ENCODE measurements around the gene OSBP2.

OSBP2 gene

DNA sequence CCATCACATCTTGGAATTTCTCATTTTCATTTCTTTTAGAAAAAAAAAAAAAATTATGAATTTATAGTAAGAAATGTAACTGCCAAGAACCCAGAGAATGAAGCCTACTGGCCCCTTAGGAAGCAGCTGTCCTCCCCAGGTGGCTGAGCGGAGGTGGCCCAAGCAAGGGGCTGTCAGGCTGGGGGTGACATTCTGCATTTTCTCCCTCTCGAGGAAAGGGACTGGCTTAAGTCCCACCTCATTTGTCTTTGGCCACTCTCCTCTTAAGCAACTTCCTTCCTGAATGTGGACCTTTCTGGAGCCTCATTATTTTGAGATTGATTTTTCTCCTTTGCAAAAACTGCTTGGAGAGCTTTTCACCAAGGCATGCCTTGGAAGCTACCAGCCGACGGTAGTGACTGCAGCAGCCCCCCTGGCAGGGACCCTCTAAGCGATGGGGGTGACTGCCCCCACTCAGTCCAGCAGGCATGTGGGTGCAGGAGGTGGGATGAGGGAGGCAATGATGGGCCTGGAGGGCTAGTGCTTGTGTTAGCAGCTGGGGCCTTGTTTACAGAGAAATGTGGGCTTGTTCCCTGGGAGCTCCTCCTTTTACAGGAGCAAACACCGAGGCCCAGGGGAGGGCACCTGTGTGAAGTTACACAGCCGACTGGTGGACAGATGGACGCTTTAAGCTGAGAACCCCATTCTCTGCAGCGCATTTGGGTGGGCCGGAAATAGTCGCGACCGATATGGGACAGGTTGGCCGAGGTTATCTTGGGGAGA, 162.2 kb downstream of the OSBP2 start:
- no peak for DNase-seq

DNA sequence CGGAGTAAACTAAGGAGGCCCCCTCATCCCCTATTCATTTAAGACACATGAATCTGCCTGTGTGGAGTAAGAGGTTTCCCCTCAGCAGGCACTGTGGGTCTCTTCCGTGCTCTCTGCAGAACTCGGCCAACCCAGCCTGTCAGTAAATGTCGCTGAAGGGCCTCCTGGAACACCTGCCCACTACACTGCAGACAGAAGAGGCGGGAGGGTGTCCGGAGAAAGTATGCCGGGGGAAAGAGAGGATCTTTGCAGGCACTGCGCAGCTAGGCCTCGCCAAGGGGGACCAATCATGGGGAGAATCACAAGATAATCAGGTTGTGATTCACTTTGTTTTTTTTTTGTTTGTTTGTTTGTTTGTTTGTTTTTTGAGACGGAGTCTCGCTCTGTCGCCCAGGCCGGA, 163.1 kb downstream of the OSBP2 start:
- no peak for DNase-seq

DNA sequence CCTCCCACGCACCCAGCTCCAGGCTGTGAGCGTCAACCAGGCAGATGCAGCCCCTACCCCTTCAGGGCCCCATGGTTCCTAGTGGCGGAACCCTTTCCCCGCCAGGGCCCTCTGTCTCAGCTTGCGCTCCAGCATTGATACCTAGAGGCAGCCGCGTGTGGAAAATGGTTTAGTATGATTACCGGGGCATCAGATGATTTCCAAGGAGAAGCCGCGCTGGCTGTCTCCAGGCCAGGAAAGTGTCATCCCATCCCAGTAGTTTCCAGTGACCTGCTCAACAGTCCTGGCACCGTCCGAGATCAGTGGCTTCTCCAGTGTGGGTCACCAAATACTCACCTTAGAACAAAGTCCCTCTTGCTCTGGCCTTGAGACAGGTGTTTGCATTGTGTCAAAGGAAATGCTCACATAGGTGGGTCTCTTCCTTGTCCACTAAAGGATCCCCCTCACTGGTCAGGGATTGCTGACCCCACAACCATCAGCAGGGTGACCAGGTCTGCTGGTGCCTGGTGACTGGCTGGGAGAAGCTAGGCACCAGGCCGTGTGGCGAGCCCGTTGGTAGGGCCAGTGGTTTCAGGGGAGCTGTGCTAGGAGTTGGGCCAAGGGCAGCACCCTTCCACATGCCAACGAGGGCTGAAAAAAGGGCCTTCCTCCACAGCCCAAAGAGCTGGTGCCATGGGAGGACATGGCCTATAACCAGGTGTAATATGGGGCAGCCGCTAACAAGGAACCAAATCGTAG, 164.5 kb downstream of the OSBP2 start:
- no peak for DNase-seq

DNA sequence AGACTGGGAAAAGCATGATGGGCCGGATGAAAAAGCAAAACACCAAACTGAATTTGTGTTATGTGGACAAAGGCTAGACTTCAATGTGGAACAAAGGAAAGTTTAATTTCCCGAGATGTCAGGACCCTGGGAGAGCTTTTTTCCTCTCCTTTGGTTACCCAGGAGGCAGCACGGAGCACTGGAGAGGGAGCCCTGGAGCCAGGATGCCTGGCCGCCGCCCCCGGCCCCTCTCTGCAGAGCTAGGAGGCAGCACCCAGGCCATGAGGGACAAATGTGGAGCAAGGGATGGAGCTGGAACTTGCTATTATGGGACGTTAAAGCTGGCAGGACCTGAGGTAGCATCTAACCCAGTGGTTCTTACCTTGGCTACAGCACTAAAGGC, 165.0 kb downstream of the OSBP2 start:
- no peak for DNase-seq

DNA sequence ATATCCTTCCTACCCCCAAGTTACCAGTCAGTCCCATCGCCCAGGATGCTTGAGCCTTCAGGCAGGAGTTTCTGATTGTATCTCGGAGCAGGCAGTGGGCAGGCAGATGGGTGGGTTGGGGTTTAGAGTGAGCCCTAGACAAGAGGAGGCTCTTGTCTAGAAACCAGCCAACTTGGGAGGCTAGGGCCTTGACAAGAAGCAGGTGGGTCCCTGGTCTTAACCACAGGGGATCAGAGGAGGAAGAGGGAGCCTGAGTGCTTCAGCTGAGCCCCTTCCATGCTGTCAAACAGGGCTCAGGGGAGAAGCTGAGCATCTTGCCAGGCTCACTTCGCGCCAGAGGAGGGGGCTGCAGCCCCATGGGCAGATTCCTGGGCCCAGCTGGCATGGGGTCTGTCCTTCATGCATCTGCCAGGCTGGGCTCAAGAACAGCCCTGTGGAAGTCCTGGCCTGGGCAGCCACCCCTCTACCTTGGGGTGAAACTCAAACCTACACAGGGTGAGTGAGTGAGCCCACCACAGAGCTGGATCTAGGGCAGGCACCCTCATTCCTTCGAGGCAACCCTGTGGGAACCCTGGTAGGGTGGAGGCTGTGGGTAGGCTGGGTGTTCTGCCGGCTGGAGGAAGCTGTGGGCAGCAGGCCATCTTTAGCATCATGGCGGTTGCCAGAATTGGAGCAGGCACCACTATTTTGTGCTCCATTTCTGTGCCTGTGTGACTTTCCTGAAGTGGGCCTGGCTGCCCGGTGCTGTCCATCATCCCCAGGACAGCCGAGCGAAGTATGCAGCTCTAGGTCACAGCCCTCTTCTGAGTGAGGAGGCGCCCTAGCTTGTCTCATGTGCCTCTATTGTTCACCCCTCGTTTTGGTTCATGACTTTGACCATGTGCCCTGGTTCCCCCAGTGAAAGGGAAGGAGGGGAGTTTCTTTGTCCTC, 165.8 kb downstream of the OSBP2 start:
- no peak for DNase-seq

DNA sequence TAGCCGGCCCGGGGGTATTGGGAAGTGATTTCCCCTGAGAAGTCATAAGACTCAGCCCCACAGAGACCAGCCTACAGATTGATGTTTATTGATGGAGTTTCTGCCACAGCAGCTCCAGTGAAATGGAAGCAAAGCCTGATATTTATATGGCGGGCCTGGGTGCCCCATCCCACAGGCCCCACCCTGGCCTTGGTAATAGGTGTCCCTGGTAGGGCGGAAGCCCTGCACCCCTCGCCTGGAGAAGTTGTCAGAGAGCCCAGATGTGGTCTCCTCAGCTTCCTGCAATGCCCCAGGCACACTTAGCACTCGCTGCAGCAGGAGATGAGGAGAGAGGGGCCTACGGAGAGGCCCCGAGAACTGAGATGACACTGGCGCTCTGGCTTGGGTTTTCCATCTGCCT, 166.5 kb downstream of the OSBP2 start:
- no peak for DNase-seq

DNA sequence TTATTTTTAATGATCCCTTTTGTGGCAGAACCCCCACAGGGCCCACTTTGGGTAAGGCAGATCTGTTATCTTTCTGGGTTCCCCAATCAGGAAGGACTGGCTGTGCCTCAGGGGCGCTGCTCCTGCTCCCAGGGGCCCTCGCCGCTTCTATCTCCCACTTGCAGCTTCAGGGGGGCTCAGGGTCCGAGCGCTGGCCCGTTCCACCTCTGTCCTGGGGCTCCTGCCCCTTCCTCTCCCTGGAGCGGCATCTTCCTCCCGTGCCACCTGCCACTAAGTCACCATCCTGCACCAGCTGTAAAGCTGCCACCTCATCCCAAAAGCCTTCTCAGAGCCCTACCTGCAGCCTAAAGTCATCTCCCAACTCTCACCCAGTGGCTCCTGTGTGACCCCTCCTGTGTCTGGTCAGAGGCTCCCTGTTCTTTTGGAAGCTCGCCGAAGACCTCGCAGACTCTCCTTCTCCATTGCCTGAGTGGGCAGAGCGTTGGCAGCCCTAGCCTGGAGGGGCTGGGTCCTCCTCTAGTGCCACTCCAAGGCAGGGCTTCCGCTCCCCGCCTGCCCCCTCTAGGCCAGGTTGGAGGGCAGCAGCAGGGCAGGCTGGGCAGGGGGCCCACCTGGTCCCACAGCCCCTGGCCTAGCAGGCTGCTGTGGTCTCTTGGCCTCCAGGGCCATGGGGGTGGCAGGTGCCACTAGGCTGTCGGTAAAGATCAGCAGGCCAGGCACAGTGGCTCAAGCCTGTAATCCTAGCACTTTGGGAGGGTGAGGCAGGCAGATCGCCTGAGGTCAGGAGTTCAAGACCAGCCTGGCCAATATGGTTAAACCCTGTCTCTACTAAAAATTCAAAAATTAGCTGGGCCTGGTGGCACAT, 167.2 kb downstream of the OSBP2 start:
- DNase-seq = no peak

DNA sequence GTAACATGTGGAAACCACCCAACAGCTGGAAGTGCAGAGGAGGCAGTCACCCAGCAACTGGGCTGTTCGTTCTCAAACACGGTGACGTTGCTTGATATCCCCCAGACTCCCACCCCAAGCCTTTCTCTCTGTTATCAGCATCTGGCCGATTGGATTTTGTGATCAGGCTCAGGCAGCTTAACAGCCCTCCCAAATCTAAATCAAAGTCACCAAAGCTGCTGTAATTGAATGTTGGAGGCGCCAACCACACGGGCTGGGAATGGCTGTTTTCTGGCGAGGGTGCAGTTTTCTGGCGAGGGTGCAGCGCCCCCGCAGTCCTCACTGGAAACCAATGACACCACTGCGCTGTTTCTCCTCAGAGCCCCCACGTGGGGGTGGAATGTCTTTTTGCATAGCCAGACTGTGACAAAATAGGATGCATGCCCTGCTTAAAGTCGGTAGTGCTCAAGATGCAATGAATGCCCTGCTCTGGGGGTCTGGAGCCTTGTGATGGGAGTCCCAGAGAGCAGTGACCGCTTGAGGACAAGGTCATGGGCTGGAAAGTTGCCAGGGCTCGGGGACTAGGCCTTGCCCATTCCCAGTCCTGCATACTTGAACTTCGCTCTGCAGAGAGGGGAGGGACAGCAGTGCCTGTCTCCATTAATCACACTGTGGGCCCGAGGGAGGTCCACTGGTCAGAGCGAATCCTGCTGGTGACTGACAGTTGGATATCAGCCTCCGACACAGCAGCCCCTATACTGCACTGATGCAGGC, 168.6 kb downstream of the OSBP2 start:
- DNase-seq = peak; percentile 6

DNA sequence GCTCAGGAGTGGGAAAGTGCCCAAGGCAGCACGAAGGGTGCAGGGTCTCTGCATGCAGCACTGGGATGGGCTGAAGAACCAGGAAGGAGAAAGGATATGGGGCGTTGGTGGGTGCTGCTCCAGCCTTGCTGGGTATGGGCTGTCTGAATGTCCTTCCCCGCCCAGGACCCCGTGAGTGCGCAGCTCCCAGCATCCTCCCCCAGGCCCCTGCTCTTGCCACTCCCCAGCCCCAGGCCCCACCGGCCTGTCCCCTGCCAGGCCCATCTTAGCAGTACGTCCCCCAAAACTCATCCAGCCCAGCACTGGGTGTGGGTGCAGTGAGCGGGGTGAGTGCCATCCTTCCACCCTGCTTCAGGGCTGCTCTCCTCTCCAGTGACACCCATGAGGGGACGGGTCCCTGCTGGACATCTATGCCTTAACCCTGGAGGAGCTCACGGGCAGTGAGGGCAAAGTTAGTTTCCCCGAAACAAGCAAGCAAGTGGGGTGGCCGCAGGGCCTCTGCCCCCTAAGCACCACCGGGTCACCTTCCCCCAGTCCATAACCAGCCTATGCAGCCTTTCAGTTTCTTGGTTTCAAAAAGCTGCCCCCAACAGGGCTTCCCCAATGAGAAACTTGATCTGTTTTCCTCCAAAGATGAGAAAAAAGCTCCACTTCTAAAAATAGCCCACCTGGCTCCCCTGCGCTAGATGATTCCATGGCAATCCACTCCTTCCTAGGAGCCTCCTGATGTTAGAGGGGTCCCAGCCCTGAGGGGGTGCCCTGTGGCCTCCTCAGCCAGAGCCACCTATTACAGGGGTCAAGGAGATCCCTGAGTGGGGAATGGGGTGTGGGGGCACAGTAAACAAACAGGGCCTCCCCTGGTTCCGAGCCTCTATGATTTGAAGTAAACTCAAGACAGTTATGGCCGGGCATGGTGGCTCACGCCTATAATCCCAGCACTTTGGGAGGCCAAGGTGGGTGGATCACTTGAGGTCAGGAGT, 170.1 kb downstream of the OSBP2 start:
- DNase-seq = no peak

DNA sequence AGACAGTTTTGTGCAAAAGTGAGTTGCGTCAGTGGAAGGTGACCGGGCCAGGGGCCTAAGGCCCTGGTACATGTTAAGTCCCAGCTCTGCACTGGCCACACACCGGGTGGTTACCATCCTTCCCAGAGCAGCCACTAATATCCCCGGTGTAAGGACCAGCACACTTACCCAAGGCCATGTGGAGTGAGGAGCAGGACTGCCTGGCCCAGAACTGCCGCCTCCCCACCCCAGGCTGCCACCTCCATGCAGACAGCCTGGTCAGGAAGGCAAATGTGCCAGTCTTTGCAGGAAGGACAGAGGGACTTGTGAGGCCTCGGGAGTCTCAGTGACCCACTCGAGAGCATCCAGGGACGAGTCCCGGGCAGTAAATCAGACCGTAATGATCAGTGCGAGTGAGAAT, 171.0 kb downstream of the OSBP2 start:
- no peak for DNase-seq

DNA sequence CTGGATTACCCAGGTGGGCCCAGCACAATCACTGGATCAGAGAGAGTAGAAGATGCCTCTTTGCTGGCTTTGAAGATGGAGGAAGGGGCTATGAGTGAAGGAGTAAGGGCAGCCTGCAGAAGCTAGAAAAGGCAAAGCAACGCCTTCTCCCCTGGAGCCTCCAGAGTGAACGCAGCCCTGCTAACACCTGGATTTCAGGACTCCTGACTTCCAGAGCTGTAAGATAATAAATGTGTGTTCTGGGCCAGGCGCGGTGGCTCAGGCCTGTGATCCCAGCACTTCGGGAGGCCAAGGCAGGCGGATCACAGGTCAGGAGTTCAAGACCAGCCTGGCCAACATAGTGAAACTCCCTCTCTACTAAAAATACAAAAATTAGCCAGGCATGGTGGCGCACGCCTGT, 171.5 kb downstream of the OSBP2 start:
- DNase-seq = no peak

DNA sequence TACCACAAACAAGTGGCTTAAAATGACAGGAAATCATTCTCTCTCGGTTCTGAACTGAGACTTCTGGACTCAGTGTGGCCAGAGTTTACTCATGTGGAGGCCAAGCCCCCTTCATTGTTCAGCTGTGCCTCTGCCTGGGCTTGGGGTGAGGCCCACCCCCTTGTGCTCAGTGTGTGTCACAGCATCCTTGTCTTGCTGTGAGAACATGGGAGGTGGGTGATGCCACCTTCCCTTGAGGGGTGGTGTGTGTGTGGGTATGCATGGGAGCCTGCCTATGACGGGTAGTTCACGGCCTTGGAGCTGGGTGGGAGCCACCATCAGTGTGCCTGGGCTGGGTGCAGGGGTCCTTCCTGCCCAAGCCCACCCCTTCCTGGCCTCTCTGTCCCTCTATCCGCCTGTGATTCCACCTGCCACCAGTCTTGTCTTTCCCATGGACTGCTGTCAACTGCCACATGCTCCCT, 172.2 kb downstream of the OSBP2 start:
- no peak for DNase-seq

DNA sequence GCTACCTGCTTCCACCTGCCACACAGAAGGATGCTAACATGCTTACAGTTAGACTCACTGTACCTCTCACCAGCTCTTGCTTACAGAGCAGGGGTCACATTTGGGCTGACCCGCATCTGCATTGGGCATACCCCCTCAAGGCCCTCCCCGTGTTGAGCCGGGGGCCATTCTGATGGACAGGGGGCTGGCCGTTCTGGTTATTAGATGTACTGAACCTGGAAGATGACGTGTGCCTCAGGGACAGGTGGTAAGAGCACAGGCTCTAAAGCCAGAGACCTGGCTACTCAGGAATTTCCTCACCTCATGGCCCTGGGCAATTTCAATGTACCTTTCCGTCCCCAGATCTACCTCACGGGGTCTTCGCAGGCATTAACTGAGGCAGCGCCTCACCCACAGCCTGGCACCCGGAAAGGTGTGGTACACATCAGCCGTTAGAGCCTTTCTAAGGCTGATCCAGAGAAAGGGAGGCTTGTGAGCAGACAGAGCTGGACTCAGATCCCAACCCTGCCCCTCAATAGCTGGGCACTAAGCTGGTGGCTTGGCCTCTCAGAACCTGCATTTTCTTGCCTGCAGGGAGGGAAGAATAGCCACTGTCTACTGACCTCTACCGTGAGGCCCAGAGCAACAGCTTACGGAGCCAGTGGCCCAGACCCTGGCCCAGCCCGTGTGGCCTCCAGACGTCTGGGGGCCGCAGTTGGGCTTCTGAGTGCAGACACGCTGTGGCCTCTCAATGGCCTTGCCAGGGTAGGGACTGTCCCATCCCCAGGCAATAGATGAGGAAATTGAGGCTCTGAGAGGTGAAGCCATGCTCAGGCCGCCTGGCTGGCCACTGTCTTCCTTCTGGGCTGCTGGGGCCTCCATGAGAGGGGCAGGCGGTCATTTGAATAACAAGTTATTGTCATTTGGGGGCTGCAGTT, 173.3 kb downstream of the OSBP2 start:
- DNase-seq = no peak

DNA sequence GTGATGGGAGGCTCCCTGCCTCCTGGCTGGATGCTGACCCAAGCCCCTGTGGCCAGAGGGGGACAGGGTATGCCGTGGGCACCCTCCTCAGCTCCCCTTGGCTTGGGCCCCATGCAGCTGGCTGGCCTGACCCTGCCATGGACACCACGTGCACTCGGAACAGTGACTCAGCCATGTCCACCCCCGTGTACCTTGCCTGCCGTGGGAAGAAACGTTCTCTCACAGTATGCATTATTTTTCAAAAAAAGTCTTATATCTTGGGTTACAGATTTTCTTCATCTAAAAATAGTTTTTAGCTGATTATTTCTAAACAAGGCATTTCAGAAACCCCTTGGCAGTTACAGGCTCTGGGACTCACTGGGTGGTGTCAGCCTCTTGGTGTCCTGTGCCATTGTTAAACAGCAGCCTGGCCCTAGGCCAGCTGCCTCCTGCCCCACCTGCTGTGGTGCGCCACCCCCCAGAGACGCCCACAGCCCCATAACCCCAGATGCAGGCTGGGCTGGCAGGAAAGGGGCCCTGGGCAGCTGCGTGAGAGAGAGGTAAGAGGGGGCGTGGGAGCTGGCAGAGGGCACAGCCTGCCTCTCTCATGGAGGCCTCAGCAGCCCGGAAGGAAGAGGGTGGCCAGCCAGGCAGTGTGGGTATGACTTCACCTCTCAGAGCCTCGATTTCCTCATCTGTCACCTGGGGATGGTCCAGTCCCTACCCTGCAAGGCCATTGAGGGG, 174.2 kb downstream of the OSBP2 start:
- no peak for DNase-seq

DNA sequence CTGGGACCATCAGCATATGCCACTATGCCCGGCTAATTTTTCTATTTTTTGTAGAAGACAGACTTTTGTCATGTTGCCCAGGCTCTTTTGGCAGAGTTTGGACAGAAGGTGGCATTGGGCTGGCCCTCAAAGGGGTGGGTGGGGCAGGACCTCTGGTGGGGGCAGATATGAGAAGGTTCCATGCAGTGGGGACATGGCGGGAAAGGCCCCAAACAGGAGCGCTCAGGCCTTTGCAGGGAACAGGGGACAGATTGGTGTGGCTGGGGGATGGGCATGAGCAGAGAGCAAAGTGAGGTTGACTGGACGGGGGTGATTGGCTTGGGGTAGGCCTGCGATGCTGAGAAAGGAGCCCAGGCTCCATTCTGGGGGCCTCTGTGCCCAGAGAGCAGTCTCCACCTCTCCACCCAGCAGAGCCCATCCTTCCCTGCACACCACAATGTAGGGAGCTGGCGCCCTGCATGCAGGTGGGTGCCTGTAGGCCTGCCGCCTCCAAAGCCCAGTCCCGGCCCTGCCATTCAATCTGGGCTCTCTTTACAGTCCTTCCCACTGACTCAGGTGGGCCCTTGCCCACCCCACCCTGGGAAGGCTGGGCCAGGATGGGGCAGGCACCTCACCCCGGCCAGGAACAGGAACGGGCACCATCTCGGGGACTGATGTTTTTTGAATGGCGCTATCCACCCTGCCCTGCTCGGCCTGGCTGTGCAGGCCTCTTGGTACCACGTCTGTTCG, 175.2 kb downstream of the OSBP2 start:
- no peak for DNase-seq

DNA sequence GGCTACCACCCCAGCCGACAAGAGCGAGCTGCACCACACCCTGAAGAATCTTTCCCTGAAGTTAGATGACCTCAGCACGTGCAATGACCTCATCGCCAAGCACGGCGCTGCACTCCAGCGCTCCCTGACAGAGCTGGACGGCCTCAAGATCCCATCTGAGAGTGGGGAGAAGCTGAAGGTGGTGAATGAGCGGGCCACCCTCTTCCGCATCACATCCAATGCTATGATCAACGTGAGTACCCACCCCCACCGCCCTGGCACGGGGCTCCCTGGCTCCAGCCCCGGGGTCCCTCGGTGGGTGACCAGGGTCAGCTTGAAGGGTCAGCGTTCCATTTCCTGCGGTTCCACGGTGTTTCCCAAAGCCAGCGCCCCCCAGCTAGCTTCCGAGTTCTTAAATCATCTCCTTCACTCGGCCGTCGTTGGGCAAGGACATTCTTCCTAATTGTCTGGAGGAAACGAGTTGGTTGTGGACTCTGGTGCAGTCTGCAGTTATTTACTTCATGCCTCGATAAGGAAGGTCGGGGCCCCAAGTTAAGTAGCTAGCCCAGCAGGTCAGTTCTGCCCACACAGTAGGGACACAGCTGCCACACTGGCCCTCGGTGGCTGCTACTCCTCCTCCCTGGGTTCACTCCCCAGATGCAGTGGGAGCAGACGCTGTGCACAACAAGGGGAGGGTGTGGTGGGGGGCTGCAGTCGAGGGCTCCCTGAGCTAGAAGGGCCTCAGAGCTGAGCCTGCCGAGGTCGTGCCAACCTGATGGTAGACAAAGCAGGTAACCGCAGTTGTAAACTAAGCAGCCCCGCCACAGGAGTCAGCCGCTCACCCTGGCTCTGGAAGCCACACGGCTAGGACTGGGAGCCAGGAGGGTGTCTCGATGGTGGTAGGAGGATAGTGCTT, 176.0 kb downstream of the OSBP2 start:
- DNase-seq = no peak

Data from fibroblast of upper back skin (primary cell).